GM19099 (cell line): Measurements from ENCODE around the gene ADAM12.

ENCODE experiments used
- POLR2A ChIP-seq: IDR thresholded peaks from 3 replicates; pipeline ENCODE4 v1.6.1; 2011; ENCODE audit warnings: low read depth; ENCODE audit not compliant: insufficient read length; ENCODE audit errors: extremely low read depth

The ADAM12 gene

DNA sequence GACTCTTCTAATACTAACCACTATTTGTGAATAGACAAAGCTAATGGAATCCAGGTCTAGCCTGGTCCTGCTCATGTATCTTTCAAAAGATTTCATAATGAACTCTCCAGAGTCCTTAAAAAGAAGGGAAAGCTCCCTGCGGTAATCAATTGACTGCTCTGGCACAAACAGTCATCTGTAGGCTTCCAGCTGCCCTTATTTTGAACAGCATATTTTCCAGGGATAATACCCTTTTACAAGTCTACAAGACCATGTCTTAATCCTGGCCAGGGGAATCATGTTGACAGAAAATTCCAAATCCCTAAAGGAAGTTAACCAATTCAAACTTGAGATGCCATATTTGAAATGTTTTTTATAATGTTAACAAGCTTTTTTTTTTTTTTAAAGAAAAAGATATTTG lies 34.6 kb downstream of the ADAM12 start:
- no peak for TF ChIP-seq POLR2A

DNA sequence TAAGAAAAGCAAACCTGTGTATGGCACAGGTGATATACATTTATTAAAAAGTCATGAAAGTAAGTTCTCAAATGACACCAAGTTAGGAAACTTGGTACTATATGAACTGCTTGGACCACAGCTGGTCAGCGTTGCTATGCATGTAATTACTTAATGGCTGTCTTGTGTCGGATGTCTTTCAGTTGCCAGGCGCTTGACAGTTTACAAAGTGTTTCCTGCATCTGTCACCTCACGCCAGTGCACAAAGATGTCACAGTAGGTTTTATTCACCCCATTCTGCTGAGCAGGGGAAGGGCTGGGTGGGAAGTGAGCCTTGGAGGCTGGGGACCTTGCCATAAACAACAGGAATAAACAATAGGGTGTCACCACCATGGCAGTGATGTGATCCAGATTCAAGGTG lies 35.8 kb downstream of the ADAM12 start:
- no peak for TF ChIP-seq POLR2A

DNA sequence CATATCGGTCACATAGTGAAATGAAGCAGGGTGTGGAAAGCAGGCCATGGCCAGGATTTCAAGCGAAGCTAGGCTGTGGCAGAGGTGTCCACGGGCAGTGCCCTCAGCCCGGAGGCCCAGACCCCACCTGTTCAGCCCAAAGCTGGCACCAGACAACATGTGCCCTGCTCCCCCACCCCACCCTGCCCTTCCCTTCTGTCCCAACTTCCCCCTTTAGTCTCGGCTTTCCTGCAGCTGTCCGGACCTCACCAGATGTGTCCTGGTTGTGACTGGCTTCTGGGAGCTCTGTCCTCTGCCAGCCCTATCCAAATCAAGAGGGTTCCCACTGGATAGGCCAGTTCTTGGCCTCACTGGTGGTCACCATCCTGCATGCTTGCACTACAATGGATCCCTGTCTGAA lies 37.3 kb downstream of the ADAM12 start:
- TF ChIP-seq POLR2A = no peak

DNA sequence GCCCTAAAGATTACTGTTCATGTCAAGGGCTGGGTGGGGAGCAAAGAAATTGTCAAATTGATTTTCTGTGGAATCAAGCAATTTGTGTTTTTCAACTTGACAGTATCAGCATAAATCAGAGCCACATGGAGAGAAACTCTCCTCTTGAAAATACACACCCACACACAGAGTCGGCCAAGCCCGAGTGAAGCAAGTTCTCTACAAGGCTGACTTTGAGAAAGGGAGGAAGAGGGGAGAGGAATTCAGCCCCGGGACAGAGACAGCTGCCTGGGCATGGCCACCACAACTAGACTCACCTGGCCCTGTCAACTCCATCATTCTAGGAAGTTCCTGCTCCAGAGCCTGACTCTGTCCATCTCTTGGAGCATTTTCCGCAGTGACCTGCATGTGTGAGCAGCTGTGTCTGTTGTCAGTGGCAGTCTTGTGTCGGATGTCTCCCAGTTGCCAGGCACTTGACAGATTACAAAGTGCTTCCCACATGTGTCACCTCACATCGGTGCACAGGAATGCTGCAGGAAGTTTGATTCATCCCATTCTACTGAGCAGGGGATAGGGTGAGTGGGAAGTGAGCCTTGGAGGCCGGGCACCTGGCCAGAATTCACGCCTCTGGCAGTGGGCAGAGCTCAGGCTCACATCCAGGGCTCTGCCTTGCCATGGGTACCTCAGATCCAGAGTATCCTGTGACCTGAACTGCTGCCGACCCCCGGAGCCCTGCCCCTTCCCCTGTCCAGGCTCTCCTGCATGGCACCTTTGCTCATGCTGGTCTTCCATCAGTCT lies 37.9 kb downstream of the ADAM12 start:
- TF ChIP-seq POLR2A = no peak

DNA sequence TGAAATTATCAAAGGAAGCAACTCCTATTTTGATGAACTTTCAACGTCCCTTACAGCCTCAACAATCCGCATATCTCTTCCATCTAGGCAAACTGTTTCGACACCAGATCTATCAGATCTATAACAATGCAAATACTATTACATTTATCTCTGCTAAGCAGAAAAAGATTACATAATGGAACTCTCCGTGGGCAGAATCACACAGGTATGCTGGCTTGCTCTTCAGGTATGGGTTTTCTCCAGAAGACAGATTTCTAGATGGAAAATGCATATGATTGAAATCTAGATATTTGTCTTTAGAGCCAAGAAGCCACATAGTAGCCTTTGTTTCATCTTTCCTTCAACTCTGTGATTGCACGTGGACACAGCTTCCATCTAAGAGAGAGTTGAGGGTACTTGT lies 38.6 kb downstream of the ADAM12 start:
- no peak for TF ChIP-seq POLR2A

DNA sequence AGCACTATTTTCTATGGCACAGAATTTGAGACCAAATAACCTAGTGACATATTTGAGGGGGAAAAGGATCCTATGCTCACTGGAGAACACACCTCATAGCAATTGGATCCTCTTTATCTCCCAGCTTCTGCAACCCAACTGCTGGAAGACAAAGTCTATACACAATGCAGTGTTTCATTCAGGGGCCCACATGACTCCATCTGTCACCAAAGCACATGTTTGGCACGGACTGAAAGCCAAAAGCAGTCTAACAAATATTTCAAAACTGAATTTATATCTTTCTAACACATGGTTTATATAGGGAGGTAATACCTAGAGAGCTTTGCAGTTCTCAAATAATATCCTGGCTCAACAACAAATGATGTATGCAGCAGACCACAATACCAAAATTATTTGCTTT lies 39.2 kb downstream of the ADAM12 start:
- no peak for TF ChIP-seq POLR2A

DNA sequence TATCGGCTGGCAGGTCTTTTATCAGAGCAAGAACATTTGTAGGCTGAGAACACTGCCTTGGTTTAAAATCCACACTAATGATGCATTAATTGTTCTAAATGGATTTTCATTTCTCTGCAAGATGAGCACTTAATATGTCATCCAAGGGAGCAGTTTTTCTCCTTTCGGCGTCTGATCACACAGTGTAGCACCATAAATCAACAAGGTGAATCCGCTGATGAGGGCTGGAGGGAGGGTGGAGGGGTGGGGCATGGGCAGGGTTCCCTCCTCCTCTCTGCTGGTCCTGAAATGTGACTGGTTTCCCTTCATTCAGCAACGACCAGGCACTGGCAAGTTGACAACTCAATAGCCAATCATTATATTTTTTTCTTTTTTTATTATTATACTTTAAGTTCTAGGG lies 45.6 kb downstream of the ADAM12 start:
- no peak for TF ChIP-seq POLR2A

DNA sequence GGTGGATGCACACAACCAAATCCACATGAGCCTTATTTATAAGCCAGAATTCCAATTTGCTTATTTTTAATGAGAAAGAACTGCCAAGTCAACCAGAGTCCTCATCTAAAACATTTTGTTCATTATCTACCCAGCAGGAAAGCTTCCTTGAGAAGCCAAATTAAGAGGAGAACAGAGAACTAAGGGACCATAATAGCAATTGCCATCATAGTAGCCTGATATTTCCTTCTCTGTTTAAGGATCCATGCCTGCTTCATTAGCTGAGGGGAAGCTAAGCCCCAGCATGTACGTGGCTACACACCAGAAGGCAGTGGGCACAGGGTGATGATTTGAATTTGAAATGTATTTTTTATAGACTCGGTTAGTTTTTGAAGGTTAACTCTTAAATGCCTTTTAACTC lies 46.8 kb downstream of the ADAM12 start:
- no peak for TF ChIP-seq POLR2A

DNA sequence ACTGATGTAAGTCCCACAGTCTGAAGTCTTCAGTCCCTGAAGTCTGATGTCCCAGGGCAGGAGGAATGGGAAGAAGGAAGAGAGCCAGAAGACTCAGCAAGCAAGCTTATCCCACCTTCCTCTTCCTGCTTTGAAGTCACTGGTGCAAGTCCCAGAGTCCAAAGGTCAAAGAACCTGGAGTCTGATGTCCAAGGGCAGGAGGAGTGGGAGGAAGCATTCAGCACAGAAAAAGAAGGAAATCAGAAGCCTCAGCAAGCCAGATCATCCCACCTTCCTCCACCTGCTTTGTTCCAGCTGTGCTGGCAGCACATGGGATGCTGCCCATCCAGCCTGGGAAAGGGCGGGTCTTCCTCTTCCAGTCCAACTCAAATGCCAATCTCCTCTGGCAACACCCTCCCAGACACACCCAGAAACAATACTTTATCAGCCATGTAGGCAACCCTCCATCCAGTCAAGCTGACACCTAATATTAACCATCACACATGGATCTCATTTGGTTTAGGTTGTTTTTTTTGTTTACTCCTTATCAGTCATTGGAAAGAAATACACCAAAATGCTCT lies 50.9 kb downstream of the ADAM12 start:
- TF ChIP-seq POLR2A = no peak

DNA sequence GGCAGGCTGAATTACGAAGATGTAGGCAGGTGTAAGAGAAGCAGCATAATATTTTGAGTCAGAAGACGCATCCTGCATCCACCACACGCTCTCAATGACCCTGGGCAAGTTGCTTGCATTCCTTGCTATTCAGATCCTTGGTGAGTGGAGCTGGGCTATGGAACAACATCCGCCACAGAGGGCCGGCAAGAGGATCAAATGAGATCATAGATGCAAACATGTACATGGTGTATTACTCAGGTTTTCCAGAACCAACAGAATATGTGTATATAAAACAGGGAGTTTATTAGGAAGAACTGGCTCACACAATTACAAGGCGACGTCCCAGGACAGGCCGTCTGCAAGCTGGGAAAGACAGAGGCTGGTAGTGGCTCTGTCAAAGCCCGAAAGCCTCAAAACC lies 51.5 kb downstream of the ADAM12 start:
- TF ChIP-seq POLR2A = no peak

DNA sequence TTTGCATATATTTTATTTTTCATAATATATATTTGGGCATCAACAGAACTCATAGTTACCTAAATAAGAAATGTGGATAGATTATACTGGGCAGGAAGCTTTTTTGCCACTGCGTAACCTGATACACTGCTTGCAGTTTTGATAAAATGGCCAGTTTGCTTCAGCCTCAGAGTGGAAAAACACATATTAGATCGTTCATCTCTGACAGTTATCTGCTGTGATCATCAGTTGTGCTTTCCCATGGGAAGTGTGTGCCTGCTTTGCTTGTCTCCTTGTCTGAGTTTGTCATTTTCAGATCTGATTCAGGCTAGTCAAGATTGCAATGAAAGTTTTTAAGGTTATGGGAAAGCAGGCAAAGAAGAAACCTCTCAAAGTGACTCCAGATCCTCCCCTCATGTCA lies 54.0 kb downstream of the ADAM12 start:
- TF ChIP-seq POLR2A = no peak

DNA sequence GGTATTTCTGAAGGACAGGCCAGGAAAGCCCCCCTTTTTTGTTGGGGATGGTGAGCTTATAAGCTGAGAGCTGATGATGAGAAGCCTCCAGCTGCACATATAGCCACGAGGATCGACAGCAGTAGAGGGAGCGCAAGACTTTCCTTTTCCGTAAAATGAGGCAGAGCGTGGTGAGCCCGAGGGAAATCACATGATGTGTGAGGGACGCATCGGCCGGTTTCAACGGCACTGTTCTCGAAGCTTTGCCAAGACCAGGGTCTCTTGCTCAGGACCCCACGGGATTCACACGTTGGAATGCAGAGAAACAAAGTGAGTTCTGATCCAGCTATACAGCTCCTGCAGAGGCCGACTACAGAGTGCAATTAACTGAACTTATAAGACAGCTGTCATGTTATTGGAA lies 55.7 kb downstream of the ADAM12 start:
- no peak for TF ChIP-seq POLR2A

DNA sequence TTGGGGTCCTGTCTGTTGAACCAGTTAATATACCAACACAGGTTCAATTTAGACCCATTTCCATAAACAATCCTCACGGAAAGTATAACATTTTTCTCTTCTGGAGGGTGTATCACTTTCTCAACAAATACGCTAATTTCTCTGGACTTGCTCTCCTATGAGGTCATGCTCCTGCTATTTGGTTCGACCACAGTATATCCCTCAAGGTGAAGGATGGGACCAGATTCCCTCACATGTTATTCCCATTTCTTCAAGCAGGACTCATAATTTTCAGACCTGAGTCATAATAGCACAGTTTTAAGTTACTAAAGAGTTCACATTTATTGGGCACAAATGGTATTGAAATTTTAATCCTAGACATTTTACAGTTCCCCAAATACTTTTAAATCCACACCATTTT lies 57.2 kb downstream of the ADAM12 start:
- TF ChIP-seq POLR2A = no peak

DNA sequence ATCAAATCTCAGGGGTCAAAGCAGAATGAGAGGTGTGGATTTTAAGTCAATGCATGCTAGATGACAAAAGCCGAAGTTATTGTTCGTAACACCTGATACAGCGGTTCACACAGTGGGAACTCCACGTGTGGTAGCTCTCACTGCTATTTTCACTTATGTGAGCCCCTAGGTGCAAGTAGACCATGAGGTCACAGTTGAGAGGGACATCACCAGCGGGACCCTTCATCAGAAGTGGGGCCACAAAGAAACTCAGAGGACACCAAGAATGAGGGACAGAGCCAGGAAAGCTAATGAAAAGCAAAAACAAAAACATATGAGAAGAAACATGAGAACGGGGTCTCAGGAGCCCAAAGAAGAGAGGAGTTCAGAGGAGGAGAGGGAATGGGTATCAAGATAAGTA lies 63.5 kb downstream of the ADAM12 start:
- no peak for TF ChIP-seq POLR2A

DNA sequence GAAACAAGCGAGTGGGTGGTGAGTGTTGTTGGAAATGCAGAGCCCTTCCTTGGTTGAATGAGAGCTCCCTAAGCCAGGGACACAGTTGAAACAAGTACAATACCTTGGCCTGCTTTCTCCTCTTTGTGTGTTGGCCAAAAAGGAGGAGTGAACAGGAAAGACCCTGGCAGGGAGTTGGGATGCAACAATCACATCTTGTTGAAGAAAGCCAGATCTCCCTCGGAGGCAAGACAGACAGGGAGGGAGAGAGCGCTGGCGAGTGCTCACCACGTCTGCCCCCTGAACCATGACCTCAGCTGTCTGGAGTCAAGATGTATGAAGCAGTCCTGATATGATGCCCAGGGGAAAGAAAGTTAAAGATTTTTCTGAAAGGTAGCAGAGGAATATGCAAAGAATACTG lies 66.8 kb downstream of the ADAM12 start:
- TF ChIP-seq POLR2A = no peak

DNA sequence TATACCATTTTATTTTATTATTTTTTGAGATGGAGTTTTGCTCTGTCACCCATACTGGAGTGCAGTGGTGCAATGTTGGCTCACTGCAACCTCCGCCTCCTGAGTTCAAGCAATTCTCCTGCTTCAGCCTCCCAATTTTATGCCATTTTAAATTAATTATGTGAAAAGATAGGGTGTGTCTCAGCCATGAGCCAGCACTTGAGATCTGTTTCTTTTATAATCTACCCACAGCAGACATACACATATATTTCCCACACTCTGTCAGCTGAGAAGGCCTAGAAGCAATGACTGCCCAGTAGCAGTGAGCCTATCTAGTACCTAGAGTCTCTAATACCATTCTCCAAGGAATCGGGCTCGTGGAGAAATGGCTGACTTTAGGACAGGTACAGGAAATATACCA lies 70.5 kb downstream of the ADAM12 start:
- no peak for TF ChIP-seq POLR2A
